Ectodermal cell (in vitro differentiated cells): ENCODE data around the gene BTF3.

Source experiments
- H3K27ac ChIP-seq: 2 replicates; pipeline ENCODE4 v1.7.0; 2013; ENCODE audit warnings: mild to moderate bottlenecking, low read depth, low read length; ENCODE audit not compliant: insufficient read depth, poor library complexity, severe bottlenecking
- H3K27me3 ChIP-seq: 2 replicates; pipeline ENCODE4 v1.7.0; 2013; ENCODE audit warnings: mild to moderate bottlenecking, low read length; ENCODE audit not compliant: insufficient read depth, control insufficient read depth, poor library complexity, severe bottlenecking
- H3K36me3 ChIP-seq: one replicate; pipeline ENCODE4 v1.7.0; 2013; ENCODE audit warnings: low read length; ENCODE audit not compliant: control insufficient read depth, insufficient read depth
- H3K4me1 ChIP-seq: one replicate; pipeline ENCODE4 v1.7.0; 2013; ENCODE audit warnings: low read length; ENCODE audit not compliant: control insufficient read depth, insufficient read depth
- H3K4me3 ChIP-seq: 2 replicates; pipeline ENCODE4 v1.7.0; 2013; ENCODE audit warnings: low read depth, low read length, control low read depth; ENCODE audit not compliant: insufficient read depth
- H3K9me3 ChIP-seq: 2 replicates; pipeline ENCODE4 v1.7.0; 2013; ENCODE audit warnings: mild to moderate bottlenecking, low read length, moderate library complexity; ENCODE audit not compliant: control insufficient read depth
- WGBS, 2 experiments: methylation state at CpG; one replicate each; pipeline ENCODE4 v1.1.7; 2013; ENCODE audit warnings: missing lambda C conversion rate in 2 of 2; 5-methylcytosine and 5-hydroxymethylcytosine counted together

The BTF3 gene

DNA sequence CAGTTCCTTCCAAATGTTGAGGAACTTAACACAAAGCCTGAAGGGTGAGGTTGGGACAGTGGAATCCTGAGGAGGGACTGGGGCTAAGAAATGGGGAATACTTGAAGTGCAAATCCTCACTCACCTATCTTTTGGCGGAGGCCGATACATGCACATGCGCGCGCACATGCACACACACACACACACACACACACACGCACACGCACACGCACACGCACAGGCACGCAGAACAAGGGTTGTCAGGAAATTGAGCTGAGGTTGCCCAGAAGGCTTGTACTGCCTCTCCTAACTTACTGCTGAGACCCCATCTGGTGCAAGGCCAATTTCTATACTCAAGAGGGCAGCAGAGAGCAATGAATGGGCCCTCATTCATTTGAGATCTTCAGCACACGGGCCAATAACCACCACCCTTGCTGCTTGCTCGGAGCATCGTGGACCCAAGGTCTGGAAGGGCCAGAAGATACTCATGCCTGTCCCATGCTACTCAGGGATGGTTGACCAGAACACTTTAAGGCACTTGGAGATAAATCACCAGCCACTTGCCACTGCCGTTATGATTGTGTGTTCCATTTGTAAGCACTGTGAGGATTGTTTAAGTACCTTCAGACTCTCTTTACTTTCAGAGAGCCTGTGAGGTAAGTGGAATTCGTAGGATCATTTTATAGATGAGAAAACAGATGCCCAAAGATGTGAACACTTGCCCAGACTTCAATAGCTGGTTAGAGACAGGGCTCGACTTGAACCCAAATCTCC lies 21.5 kb downstream of the BTF3 start:
- no peaks in the 10 kb centered on the region for H3K36me3 ChIP-seq
- no peak overlapping the region for H3K27ac ChIP-seq
- H3K4me1 ChIP-seq, result no peaks in the 10 kb centered on the region
- H3K4me3 ChIP-seq, result no peak overlapping the region
- H3K9me3 ChIP-seq, result no peaks in the 10 kb centered on the region
- H3K27me3 ChIP-seq, result no peaks in the 10 kb centered on the region
- WGBS, 2 experiments, result 31 to 33% methylated on average over 16 of the region's 16 CpGs

- Histone ChIP-seq H3K4me3 (no peak overlapping the region), H3K27me3 (no peaks in the 10 kb centered on the region), H3K36me3 (no peaks in the 10 kb centered on the region), H3K9me3 (no peaks in the 10 kb centered on the region), H3K27ac (no peak overlapping the region), H3K4me1 (no peaks in the 10 kb centered on the region)
- 93 to 95% methylated on average over 7 of the region's 7 CpGs for WGBS, 2 experiments
Observed at GRCh38 chr5:73522989-73523388, 24.7 kb downstream of the BTF3 start.

DNA sequence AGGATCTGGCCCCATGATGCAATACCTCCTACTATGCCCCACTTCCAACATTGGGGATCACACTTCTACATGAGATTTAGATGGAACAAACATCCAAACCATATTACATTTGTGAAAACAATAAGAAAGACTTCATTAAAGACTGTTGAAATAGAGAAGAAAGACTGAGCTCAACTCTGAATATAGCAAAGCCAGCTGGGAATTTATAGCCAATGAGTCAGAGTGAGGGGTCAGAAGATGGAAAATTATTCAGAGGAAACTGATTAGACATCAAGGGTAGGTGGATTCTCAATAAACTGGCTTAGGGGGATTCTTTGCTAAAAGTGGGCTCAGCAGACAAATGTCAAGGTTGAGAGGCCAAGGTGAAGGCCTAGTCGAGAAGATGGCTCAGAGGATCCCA lies 25.6 kb downstream of the BTF3 start:
- H3K36me3 ChIP-seq, result no peaks in the 10 kb centered on the region
- no peak overlapping the region for H3K4me3 ChIP-seq
- 94% methylated on average over 1 of the region's 1 CpG for WGBS, 2 experiments
- H3K27me3 ChIP-seq, result no peaks in the 10 kb centered on the region
- no peak overlapping the region for H3K27ac ChIP-seq
- no peaks in the 10 kb centered on the region for H3K4me1 ChIP-seq
- no peaks in the 10 kb centered on the region for H3K9me3 ChIP-seq

GRCh38 chr5:73525606-73526203 lies 27.5 kb downstream of the BTF3 start:
- WGBS, 2 experiments, result 92 to 95% methylated on average over 3 of the region's 3 CpGs
- Histone ChIP-seq H3K9me3 (no peaks in the 10 kb centered on the region), H3K4me1 (no peaks in the 10 kb centered on the region), H3K4me3 (no peak overlapping the region), H3K27me3 (no peaks in the 10 kb centered on the region), H3K27ac (no peak overlapping the region), H3K36me3 (no peaks in the 10 kb centered on the region)

GRCh38 chr5:73528248-73528647 lies 30.0 kb downstream of the BTF3 start:
- H3K4me3 ChIP-seq, result no peak overlapping the region
- H3K36me3 ChIP-seq, result no peaks in the 10 kb centered on the region
- 84 to 85% methylated on average over 3 of the region's 3 CpGs for WGBS, 2 experiments
- H3K9me3 ChIP-seq, result no peaks in the 10 kb centered on the region
- no peaks in the 10 kb centered on the region for H3K27me3 ChIP-seq
- no peaks in the 10 kb centered on the region for H3K4me1 ChIP-seq
- no peak overlapping the region for H3K27ac ChIP-seq

GRCh38 chr5:73529081-73529480 lies 30.8 kb downstream of the BTF3 start:
- Histone ChIP-seq H3K9me3 (no peaks in the 10 kb centered on the region), H3K36me3 (no peaks in the 10 kb centered on the region), H3K27me3 (no peaks in the 10 kb centered on the region), H3K4me1 (no peaks in the 10 kb centered on the region), H3K27ac (no peak overlapping the region), H3K4me3 (no peak overlapping the region)
- 50 to 100% methylated on average over 1 of the region's 1 CpG for WGBS, 2 experiments

GRCh38 chr5:73531356-73531755 lies 33.1 kb downstream of the BTF3 start:
- Histone ChIP-seq H3K9me3 (no peaks in the 10 kb centered on the region), H3K27me3 (no peaks in the 10 kb centered on the region), H3K27ac (no peak overlapping the region), H3K4me1 (no peaks in the 10 kb centered on the region), H3K36me3 (no peaks in the 10 kb centered on the region), H3K4me3 (no peak overlapping the region)
- 91 to 93% methylated on average over 1 of the region's 1 CpG for WGBS, 2 experiments

DNA sequence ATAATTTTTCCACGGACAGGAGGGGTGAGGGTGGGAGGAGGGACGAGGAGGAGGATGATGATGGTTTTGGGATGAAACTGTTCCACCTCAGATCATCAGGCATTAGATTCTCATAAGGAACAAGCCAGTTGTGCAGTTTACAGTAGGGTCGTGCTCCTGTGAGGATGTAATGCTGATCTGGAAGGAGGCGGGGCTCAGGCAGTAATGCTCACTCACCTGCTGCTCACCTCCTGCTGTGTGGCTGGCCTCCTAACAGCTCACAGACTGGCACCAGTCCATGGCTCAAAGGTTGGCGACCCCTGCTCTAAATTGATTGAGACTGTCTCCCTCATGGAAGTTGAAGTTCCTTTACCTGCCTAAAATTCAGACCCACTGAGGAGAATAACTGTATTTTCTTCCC lies 34.0 kb downstream of the BTF3 start:
- Histone ChIP-seq H3K27ac (no peak overlapping the region), H3K36me3 (no peaks in the 10 kb centered on the region), H3K4me3 (no peak overlapping the region), H3K27me3 (no peaks in the 10 kb centered on the region), H3K4me1 (no peaks in the 10 kb centered on the region), H3K9me3 (no peaks in the 10 kb centered on the region)
- WGBS, 2 experiments, result 90% methylated on average over 5 of the region's 5 CpGs

- Histone ChIP-seq H3K36me3 (no peaks in the 10 kb centered on the region), H3K4me3 (no peak overlapping the region), H3K27ac (no peak overlapping the region), H3K27me3 (no peaks in the 10 kb centered on the region), H3K9me3 (no peaks in the 10 kb centered on the region), H3K4me1 (no peaks in the 10 kb centered on the region)
- WGBS, 2 experiments, result 84 to 92% methylated on average over 5 of the region's 5 CpGs
Observed at GRCh38 chr5:73534011-73534644, 35.9 kb downstream of the BTF3 start.

GRCh38 chr5:73534971-73535370 lies 36.7 kb downstream of the BTF3 start:
- H3K27me3 ChIP-seq, result no peaks in the 10 kb centered on the region
- no peak overlapping the region for H3K27ac ChIP-seq
- no peaks in the 10 kb centered on the region for H3K36me3 ChIP-seq
- no peaks in the 10 kb centered on the region for H3K9me3 ChIP-seq
- H3K4me1 ChIP-seq, result no peaks in the 10 kb centered on the region
- 90 to 91% methylated on average over 2 of the region's 2 CpGs for WGBS, 2 experiments
- H3K4me3 ChIP-seq, result no peak overlapping the region
